ENCODE measurements around the gene TUBAL3. TPM values are rescaled to one million over a fixed set of nuclear protein-coding genes. Genes with fewer than 3 reads are reported as not detected.

The TUBAL3 gene
- total and polyA plus RNA-seq, 2 of the 4 experiments (the other 2 are of a cell fraction), result not detected

DNA sequence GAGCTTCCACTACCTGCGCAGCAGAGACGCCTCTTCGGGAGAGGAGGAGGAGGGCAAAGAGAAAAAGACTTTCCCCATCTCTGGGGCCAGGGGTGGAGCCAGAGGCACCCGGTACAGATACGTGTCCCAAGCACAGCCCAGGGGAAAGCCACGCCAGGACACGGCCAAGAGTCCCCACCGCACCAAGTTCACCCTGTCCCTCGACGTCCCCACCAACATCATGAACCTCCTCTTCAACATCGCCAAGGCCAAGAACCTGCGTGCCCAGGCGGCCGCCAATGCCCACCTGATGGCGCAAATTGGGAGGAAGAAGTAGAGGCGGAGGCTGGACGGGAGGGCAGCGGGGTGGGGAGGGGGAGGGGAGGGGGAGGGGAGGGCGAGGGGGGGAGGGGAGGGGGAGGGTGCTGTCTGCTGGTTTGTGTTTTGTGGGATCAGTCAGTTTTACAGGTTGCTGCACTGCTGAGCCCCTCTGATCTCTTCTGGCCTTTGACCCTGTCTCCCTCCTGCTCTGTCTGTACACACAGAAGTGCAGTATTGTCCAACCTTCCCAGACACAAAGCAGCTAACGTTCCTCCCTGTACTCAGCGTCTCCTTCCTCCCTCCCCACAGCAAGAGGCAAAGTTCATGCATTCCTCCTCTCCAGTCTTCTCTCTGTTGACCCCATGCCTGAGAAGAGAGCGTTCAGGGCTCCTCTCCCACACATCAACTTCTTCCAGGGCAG, 30.6 kb downstream of the TUBAL3 start:
- H3K4ac ChIP-seq (ENCODE audit: low read depth, low read length), result no peak overlapping the region
- dilution Hi-C loops (cut with HindIII; ENCODE audit: low sequenced_read_pairs, unreplicated experiment), result no loop called here
- H3K4me3 ChIP-seq (ENCODE audit: insufficient read depth, low read depth, low read length), result no peak overlapping the region

More for the DNA sequence above, 30.6 kb downstream of the TUBAL3 start:
- Histone ChIP-seq H4K91ac (ENCODE audit: insufficient read depth, low read depth, low read length) (no peak overlapping the region), H2AFZ (replicated peaks; ENCODE audit: low read length, poor library complexity) (no peak overlapping the region), H2BK5ac (ENCODE audit: low read depth, low read length, poor library complexity, severe bottlenecking) (no peak overlapping the region), H3K23ac (ENCODE audit: low read depth, low read length) (no peak overlapping the region), H2AK5ac (ENCODE audit: low read depth, low read length) (no peak overlapping the region), H2BK15ac (ENCODE audit: low read depth, low read length) (no peak overlapping the region), H3K27me3 (ENCODE audit: control insufficient read depth, insufficient read depth, low read length) (peaks cover 3% of the 10 kb centered on the region; the same call in 1 of the 2 replicates), H2BK20ac (ENCODE audit: low read depth, low read length) (no peak overlapping the region), H3K27ac (ENCODE audit: insufficient read depth, low read length) (no peak overlapping the region), H3K9me3 (ENCODE audit: control insufficient read depth, insufficient read depth, low read length) (peaks cover 2% of the 10 kb centered on the region; the same call in 1 of the 2 replicates), H4K5ac (ENCODE audit: low read depth, low read length) (no peak overlapping the region), H4K8ac (ENCODE audit: low read depth in 2 of 2, low read length in 2 of 2) (no peak overlapping the region), H3K4me1 (ENCODE audit: control insufficient read depth, insufficient read depth, low read length) (no peaks in the 10 kb centered on the region), H3K36me3 (ENCODE audit: control insufficient read depth, insufficient read depth, low read length) (no peaks in the 10 kb centered on the region), H3K14ac (replicated peaks; ENCODE audit: low read depth, low read length) (no peak overlapping the region), H3K56ac (ENCODE audit: extremely low read depth, insufficient read depth, low read length) (no peak overlapping the region), H2AK9ac (replicated peaks; ENCODE audit: low read depth, low read length, poor library complexity) (no peak overlapping the region), H4K20me1 (ENCODE audit: insufficient read depth, low read length) (no peaks in the 10 kb centered on the region), H3K18ac (ENCODE audit: low read depth, low read length) (no peak overlapping the region), H3K9me1 (ENCODE audit: insufficient read depth, low read length) (no peaks in the 10 kb centered on the region), H3K9ac (ENCODE audit: low read depth, low read length) (no peak overlapping the region), H3K4me2 (ENCODE audit: low read depth, low read length) (no peak overlapping the region), H3K79me1 (ENCODE audit: low read depth in 1 of 2, low read length in 2 of 2) (no peaks in the 10 kb centered on the region), H2BK120ac (ENCODE audit: low read depth, low read length) (no peak overlapping the region)
- DNase-seq (no peak), ATAC-seq (ENCODE audit: low read depth) (no peak)
- in situ Hi-C loops (cut with MboI; ENCODE audit: low sequenced_read_pairs) (no loop called here), intact Hi-C loops (cut with micrococcal nuclease) (no loop called here)
- POLR2A ChIA-PET (ENCODE audit: unreplicated experiment), result no interaction called here
- CTCF ChIA-PET, result no interaction called here
- no TSS peak for BruUV-seq (replicated peaks)
- 40% methylated on average over 1 of the region's 22 CpGs; no CpG with 5 or more reads in 1 of the 2 experiments for WGBS, 2 experiments (ENCODE audit: extremely low coverage in 2 of 2, insufficient read length in 1 of 2)
- no peak for TF ChIP-seq FOS (IDR thresholded peaks at IDR 0.05; ENCODE audit: low read depth, low read length)
- TF ChIP-seq, protein P1, sequence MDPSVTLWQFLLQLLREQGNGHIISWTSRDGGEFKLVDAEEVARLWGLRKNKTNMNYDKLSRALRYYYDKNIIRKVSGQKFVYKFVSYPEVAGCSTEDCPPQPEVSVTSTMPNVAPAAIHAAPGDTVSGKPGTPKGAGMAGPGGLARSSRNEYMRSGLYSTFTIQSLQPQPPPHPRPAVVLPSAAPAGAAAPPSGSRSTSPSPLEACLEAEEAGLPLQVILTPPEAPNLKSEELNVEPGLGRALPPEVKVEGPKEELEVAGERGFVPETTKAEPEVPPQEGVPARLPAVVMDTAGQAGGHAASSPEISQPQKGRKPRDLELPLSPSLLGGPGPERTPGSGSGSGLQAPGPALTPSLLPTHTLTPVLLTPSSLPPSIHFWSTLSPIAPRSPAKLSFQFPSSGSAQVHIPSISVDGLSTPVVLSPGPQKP (IDR thresholded peaks at IDR 0.05; ENCODE audit: borderline replicate concordance, low read depth, low read length), result no peak
- no peak for TF ChIP-seq RAD21 (IDR thresholded peaks at IDR 0.05; ENCODE audit: low read length)
- TF ChIP-seq, protein P2, sequence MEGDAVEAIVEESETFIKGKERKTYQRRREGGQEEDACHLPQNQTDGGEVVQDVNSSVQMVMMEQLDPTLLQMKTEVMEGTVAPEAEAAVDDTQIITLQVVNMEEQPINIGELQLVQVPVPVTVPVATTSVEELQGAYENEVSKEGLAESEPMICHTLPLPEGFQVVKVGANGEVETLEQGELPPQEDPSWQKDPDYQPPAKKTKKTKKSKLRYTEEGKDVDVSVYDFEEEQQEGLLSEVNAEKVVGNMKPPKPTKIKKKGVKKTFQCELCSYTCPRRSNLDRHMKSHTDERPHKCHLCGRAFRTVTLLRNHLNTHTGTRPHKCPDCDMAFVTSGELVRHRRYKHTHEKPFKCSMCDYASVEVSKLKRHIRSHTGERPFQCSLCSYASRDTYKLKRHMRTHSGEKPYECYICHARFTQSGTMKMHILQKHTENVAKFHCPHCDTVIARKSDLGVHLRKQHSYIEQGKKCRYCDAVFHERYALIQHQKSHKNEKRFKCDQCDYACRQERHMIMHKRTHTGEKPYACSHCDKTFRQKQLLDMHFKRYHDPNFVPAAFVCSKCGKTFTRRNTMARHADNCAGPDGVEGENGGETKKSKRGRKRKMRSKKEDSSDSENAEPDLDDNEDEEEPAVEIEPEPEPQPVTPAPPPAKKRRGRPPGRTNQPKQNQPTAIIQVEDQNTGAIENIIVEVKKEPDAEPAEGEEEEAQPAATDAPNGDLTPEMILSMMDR (conservative IDR thresholded peaks at IDR 0.05; ENCODE audit: low read depth, low read length), result no peak
- no peak for TF ChIP-seq NFE2L2 (IDR thresholded peaks at IDR 0.05; ENCODE audit: low read depth, low read length)
- TF ChIP-seq CEBPB (IDR thresholded peaks at IDR 0.05; ENCODE audit: low read depth, low read length), result no peak
- TF ChIP-seq RFX5 (IDR thresholded peaks at IDR 0.05; ENCODE audit: low read depth, low read length), result no peak
- no peak for TF ChIP-seq SMC3 (IDR thresholded peaks at IDR 0.05; ENCODE audit: low read depth, low read length)
- TF ChIP-seq, protein P3, sequence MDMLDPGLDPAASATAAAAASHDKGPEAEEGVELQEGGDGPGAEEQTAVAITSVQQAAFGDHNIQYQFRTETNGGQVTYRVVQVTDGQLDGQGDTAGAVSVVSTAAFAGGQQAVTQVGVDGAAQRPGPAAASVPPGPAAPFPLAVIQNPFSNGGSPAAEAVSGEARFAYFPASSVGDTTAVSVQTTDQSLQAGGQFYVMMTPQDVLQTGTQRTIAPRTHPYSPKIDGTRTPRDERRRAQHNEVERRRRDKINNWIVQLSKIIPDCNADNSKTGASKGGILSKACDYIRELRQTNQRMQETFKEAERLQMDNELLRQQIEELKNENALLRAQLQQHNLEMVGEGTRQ (IDR thresholded peaks at IDR 0.05; ENCODE audit: low read depth, low read length), result no peak
- no peak for TF ChIP-seq POLR2A (IDR thresholded peaks at IDR 0.05; ENCODE audit: low read depth, low read length)
- TF ChIP-seq CHD1 (IDR thresholded peaks at IDR 0.05; ENCODE audit: low read depth, low read length), result no peak
- TF ChIP-seq MAFK (IDR thresholded peaks at IDR 0.05; ENCODE audit: low read depth, low read length), result no peak
- TF ChIP-seq BHLHE40 (IDR thresholded peaks at IDR 0.05; ENCODE audit: low read depth, low read length), result no peak
- TF ChIP-seq RCOR1 (IDR thresholded peaks at IDR 0.05; ENCODE audit: insufficient replicate concordance, low read length), result no peak
- no peak for TF ChIP-seq MAZ (IDR thresholded peaks at IDR 0.05; ENCODE audit: borderline replicate concordance, low read depth, low read length)
